Activated CD8-positive, alpha-beta memory T cell treated with anti-CD3 and anti-CD28 coated beads for 4 hours (primary cell): ENCODE measurements around the gene C19orf18.
"Not testable (repeated sequence)": the region's sequence is repeated elsewhere in the genome, so short reads cannot be mapped to it uniquely, and the experiment has no call there.

Experiments used
- DNase-seq, 2 donors: peaks; one replicate each; pipeline ENCODE4 v3.0.0-alpha.2; 2020; ENCODE audit warnings: low read depth in 2 of 2

Gene C19orf18

GRCh38 chr19:57974434-57974833 is at the start of gene C19orf18:
Gene C19orf18 (minus strand): TSS chr19:57974534. CDS start chr19:57974432, 102 bp downstream.
- DNase-seq: no peak

DNA sequence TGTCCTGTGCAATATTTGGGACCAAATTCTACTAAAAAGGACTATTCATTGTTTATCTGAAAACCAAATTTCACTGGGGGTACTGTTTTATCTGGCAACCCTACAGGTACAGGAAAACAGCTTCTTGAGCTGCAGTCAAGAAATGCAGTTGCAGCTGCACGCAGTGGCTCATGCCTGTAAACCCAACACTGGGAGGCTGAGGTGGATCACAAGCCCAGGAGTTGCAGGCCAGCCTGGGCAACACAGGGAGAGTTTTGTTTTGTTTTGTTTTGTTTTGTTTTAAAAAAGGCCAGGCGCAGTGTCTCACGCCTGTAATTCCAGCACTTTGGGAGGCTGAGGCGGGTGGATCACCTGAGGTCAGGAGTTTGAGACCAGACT is 47.9 kb upstream of the C19orf18 start:
- DNase-seq: no peak

DNA sequence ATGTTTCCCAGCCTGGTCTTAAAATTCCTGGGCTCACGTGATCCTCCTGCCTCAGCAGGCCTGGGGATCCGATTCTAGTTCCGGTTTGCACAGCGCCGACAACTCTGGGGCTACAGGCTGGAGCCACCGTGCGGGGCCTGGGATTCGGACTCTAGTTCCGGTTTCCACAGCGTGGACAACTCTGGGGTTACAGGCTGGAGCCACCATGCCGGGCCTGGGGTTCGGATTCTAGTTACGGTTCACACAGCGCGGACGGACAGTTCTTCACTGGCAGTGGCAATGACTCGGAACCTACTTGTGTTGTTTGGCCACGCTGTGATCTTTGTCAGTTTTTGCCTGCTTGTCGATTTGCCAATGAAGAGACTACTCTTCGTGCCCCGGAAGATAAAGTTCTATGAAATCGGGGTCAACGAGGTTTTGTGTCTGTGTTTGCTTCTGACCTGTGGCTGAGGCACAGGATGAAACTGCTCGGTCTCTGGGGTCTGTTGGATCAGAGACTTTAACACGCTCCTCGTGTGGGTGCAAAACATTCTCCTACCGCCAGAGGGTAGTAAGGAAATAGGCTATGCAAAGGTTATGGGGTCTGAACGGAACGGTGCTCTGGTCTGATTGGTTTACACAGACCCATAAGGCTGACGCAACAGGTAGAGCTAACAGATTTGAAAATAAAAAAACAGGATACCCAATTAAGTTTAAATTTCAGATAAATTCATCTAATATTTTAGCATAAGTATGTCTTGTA is 47.4 kb upstream of the C19orf18 start:
- DNase-seq: peak in 1 of 2 donors; percentile 16

DNA sequence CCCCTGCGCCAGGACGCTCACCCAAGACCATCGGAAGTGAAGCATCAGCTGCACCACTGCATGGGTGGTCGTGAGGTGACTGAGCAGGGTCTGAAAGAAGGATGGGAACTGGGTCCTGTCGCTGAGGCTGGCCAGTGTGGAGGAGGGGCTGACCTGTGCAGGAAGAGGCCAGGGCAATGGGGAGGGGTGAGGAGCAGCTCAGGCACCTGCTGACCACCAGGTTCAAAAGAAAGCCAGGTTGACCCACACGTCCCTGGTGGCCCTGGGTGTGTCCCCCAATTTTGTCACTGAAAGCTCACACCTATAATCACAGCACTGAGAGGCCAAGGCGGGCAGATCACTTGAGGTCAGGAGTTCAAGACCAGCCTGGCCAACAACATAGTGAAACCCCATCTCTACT is 45.8 kb upstream of the C19orf18 start:
- no peak for DNase-seq

DNA sequence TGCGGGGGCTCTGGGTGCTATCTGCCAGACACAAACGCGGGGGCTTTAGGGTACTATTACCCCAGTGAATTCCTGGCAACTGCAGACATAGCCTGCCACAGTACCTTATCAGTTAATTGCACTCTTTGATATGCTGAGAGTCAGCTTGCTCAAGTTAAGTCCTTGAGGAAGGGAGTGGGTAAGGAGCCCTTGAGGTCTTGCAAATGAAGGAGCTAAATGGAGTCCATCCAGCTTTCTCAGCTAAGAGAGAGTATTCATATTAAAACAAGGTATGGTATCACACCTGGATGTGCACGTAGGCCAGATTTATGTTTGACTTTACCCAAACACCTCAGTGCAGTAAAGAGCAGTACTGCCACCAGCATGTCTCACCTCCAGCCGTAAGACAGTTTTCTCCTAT is 39.8 kb upstream of the C19orf18 start:
- no peak for DNase-seq

DNA sequence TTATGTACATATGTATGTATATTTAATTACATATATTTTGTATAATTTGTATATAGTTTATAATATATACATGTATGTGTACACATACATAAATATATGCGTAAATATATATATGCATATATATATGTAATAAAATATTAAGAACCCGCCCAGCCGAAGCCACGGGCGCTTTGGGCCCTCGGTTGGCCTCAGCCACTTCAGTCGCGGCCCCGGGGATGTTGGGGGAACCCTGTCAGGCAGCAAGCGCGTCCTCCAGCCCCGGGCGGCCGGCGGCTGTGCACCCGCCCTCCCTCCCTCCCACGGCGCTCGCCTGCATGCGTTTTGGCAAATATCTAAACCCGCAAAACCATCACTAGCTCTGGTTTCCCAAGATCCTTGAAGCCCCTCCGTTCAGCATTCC is 36.2 kb upstream of the C19orf18 start:
- DNase-seq: no peak

GRCh38 chr19:58009666-58010301 is 35.5 kb upstream of the C19orf18 start:
- peak; percentile 18 to 28 for DNase-seq

DNA sequence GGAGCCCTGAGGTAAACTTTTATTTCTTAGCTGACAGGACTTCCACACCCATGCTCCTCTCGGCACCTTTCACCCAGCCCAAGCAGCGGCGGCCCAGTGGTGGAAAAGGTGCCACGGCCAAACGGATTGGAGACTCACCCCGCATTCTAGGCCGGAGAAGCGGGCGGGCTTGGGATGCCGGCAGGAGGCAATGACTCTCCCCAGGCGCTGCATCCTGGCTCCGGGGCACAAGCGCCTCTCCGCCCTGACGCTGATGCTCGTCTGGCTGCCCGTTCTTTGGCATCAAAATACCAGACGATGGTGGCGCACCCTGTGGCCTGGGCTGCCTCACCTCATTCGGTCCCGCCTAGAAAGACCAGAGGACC is 34.9 kb upstream of the C19orf18 start:
- DNase-seq: no peak

GRCh38 chr19:58008877-58009276 is 34.5 kb upstream of the C19orf18 start:
- DNase-seq: not testable (repeated sequence)

- DNase-seq: no peak
Measured at GRCh38 chr19:58007285-58007684, 33.0 kb upstream of the C19orf18 start.

- DNase-seq: no peak
Measured at GRCh38 chr19:58003174-58003828, 29.0 kb upstream of the C19orf18 start.

DNA sequence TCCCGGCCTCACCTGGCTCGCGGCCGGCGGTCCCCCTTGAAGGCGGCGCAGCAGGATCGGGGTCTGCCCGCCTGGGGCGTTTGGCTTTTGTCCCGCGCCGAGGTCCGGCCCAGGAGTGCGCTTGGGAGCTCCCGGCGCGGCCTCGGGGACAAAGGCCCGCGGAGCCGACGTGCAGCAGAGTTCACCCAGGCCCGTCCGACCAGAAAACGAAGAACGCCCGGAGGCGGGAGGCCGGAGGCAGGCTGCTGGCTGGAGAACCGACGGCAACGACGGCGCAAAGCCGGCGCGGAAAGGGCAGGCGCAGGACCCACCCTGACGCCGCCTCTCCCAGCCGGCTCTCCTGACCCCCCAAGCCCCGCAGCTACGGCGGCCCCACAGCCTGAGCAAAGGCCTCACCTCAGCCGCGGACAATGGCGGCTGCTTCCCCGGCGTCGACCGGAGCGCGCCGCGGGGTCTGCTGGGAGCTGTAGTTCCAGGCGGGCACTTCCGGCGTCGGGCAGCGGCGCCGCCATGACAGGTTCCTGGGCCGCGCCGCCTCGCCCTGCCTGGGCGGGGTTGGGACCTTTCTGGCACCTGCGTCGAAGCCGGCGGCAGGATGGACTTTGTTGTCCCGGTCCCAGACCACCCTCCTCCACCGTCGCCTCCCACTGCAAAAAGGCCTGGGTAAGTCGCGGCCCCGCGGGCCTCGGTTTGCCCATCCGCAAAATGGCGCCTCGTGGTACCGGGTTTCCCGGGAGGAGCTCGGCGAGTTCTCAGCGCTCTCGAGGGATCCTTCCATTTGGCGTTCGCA is 28.2 kb upstream of the C19orf18 start, which contains the start of gene ZNF606:
Gene ZNF606, minus strand, starts transcription at position 437 of the 790 bp plus-strand sequence. CDS start 1,501 bp downstream, outside the sequence.
- peak; percentile 63 to 69 for DNase-seq

GRCh38 chr19:58001895-58002369 is 27.6 kb upstream of the C19orf18 start:
- DNase-seq: no peak

DNA sequence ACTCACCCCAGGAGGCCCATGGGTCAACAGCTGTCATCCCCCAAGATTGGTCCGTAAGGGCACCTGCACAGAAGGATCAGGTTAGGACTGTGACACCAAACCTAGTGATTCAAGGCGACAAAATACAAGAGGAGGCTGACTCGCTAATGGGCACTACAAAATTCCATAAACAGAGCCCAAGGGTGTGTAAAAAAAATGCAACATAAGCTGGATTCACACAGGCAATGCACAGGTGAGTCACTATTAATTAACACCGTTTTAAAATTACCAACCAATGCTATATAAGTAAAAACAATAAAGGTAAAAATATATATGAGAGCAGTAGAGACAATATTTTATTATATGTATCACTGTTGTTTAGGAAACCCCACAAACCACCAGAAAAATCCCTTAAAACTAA is 26.3 kb upstream of the C19orf18 start:
- no peak for DNase-seq

- DNase-seq: no peak
Measured at GRCh38 chr19:57992841-57993240, 18.5 kb upstream of the C19orf18 start.

DNA sequence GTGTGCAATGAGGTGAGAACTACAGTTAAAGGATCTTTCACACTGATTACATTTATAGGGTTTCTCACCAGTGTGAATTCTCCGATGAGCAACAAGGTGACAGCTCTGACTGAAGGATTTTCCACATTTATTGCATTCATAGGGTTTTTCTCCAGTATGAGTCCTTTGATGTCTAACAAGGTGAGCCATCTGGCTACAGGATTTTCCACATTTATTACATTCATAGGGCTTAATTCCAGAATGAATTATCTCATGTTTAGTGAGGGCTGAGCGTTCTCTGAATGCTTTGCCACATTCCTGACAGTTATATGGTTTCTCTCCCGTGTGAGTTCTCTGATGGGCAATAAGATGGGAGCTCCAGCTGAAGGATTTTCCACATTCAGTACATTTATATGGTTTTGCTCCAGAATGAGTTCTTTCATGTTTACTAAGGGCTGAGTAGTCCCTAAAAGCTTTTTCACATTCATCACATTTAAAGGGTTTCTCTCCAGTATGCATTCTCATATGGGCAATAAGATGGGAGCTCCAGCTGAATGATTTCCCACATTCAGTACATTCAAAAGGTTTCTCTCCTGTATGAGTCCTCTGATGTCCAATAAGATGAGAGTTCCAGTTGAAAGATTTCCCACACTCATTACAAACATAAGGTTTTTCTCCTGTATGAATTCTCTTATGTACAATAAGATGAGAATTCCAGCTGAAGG is 4.4 kb upstream of the C19orf18 start:
- DNase-seq: no peak

DNA sequence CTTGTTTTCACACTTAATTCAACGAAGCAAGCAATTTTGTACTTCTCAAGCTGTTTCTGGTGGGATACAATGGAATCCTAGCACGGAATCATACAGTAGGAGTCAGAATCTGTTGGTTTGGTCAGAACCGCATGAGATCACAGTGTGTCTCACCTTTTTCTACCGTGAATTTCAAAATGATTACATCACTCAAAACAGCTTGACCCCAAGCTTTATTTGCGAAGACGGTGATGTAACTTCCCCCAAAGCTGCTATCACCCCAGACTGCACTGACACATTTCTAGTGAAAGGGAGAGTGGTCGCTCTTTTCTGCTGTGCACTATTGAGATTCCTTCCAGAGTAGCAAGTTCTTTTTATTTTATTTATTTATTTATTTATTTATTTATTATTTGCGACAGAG is 9.6 kb downstream of the C19orf18 start:
- no peak for DNase-seq

DNA sequence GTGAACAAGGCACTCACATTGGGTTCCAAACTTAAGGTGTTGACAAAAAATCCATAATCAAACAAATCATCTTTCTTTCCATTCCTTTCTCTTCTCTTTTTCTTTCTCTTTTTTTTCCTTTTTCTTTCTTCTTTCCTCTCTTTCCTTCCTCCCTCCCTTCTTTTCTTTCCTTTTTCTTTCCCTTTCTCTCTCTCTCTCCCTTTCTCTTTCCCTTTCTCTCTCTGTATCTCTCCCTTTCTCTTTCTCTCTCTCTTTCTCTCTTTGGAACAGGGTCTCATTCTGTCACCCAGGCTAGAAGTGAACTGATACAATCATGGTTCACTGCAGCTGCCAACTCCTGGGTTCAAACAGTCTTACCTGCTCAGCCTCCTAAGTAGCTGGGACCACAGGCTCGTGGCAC is 12.5 kb downstream of the C19orf18 start:
- DNase-seq: no peak

DNA sequence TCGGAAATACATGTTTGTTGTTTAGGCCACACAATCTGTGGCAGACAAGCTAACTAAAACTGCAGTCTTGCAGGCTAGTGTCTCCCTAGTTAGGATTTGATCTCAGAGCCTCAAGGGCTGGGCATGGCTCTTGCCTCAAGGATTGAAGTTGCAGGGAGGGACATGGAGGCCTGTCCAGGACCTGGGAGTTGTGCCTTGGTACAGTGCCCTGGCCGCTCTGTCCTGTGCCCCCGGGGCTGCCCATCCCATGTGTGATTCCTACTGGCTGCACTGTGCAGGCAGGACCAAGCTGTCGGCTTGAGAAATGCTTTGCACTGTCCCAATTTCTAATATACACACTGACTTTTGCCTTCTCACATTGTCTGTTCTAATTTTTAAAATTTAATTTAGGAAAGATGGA is 19.3 kb downstream of the C19orf18 start:
- DNase-seq: no peak

DNA sequence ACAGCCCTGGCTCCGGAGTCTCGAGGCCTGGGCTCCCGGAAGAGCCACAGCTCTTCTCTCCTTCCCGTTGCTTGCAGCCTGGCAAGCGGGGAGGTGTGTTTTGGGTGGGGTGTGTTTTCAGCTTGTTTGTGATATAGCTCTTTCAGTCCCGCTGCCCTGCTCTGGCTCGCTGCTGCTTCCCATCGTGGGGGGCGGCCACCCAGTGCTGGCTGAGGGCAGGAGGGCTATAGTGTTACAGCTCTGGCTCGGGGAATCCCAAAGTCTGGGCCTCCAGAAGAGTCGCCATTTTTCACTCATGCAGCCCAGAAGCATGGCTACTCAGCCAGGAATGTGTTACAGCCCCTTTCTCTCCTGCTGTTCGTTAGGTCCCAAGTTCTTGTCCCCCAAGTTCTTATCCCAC is 24.6 kb downstream of the C19orf18 start:
- DNase-seq: no peak

- DNase-seq: no peak
Measured at GRCh38 chr19:57949296-57949695, 25.0 kb downstream of the C19orf18 start.
